Caki2 (cell line): ENCODE measurements around the gene AATK. TPM values are rescaled to one million over a fixed set of nuclear protein-coding genes. Genes with fewer than 3 reads are reported as not detected.

Source experiments
- DNase-seq: peaks from one replicate; pipeline ENCODE4 v3.0.0-alpha.2; 2015; ENCODE audit warnings: low read depth
- in situ Hi-C: cut with HindIII; loops from 2 replicates; pipeline ENCODE4 v1.10.0; 2016; ENCODE audit warnings: low sequenced_read_pairs, low pct_unique_long_range_greater_than_20kb, mixed read lengths
- total RNA-seq: library from RNA; depleted of rRNA; stranded (reverse); fragments of >200 nt; shearing (Covaris generic); gene quantifications from 2 replicates; pipeline ENCODE4 v1.2.3, GENCODE V29; 2014; ENCODE audit warnings: low replicate concordance

Gene AATK
- total RNA-seq, 1 experiment from 2014 or later, result 2.1 TPM

DNA sequence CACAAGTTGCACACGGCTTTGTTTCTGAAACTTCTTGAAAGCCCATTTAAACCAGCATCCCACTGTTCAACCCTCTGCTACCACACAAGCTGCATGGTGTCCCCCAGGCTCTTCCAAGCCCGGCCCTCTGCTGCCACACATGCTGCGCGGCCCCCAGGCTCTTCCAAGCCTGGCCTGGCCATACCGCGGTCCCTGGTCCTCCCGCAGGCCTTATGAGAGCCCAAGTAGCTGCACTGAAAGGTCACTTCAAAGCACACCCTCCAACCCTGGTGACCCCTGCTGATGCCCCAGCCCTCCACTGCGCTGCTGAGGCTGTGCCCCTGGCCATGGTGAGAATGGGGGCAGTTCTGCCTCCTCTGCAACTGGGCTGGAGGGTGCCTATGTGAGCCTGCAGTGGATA is 26.6 kb downstream of the AATK start:
- in situ Hi-C loops, result no loop called here

DNA sequence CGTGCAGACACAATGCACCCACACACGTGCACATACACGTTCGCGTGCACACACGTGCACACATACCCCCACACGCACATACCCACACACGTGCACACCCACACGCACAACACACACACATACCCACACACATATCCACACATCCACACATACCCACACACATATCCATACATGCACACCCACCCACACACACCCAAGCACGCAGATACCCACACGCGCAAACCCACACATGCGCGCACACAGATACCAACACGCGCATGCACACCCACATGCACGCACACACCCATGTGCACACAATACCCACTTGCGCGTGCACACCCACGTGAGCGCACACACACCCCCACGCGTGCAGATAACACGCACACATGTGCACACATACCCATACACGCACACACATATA is 27.5 kb downstream of the AATK start:
- DNase-seq, result no peak
- in situ Hi-C loops, result no loop called here

More for the DNA sequence above, 26.6 kb downstream of the AATK start:
- no peak for DNase-seq

DNA sequence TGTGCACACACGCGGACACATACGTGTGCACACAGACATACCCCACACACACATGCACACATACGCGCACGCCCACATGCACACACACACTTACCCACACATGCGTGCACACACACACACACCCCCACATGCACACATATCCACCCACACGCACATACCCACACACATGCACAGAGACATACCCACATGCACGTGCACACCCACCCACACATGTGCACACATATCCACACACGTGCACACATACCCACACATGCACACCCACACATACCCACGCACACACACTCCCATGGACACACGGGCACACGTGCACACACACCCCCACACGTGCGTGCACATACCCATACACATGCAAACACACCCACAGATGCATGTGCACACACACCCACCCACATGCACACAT is 27.9 kb downstream of the AATK start:
- in situ Hi-C loops, result no loop called here
- no peak for DNase-seq

DNA sequence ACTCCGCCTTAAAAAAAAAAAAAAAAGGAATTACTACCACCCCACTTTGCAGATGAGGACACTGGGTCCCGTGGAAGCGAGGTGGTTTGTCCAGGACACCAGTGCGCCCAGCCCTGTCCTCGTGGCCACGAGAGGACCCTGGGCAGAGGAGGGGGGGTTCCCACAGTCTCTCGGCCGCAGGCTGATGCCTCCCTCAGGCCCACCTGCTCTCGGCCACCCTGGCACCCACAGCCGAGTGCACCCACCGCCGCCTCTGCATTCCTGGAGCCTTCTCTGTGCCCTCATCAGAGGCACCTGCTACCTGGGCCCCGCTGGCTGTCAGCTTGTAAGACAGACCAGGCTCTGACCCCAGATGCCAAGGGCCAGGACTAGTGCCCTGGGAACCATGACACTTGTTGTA is 28.8 kb downstream of the AATK start:
- DNase-seq, result no peak
- in situ Hi-C loops, result no loop called here

DNA sequence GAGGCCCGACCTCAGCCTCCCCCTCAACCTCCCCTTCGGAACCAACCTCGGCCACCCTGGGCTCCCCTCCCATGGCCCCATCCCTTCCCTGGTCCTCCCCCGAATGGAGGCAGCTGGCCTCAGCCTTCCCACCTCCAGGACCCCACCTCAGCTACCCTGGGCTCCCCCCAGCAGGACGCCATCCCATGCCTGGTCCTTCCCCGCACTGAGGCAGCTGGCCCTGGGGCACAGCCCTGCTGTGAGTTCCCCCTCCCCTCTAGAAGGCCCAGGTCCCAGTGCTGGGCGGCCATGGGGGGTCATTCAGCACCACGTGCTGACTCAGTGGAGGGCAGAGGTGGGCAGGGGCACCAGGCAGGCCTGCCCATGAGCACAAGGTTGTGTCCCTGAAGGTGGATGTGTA is 29.7 kb downstream of the AATK start:
- in situ Hi-C loops, result no loop called here
- DNase-seq, result no peak

DNA sequence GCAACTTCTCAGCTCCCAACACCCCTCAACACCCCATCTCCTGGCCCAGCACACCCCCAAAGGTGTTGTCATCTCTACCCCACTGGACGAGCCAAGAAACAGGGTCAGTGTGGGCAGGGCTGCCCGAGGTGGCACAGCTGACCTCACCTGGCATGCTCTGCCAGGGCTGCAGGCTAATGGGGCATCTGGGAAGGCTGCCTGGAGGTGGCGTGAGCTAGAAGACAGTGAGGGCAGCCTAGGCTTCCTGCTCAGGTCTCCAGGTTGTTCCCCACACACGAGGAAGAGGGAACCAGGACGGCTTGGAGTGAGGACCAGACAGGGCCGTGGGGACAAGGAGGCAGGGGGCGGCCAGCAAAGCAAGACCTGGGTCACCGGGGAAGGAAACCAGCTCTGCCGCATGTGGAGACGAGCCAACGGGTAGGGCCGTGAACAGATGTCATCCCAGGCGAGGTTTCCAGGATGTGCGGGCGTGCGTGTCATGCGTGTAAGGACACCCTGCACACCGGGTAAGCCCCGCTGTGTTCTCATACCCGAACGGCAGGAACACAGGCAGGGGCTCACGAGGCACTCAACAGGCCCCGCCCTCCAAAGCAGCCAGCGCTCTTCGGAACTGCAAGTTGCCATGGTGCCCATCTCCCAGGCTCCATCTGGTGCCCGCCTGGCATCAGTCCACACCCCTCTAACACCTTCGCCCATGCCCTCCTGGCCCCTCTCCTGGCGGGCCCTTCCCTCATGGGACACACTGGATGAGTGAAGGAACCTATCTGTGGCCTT is 30.3 kb downstream of the AATK start:
- in situ Hi-C loops, result no loop called here
- DNase-seq, result no peak

DNA sequence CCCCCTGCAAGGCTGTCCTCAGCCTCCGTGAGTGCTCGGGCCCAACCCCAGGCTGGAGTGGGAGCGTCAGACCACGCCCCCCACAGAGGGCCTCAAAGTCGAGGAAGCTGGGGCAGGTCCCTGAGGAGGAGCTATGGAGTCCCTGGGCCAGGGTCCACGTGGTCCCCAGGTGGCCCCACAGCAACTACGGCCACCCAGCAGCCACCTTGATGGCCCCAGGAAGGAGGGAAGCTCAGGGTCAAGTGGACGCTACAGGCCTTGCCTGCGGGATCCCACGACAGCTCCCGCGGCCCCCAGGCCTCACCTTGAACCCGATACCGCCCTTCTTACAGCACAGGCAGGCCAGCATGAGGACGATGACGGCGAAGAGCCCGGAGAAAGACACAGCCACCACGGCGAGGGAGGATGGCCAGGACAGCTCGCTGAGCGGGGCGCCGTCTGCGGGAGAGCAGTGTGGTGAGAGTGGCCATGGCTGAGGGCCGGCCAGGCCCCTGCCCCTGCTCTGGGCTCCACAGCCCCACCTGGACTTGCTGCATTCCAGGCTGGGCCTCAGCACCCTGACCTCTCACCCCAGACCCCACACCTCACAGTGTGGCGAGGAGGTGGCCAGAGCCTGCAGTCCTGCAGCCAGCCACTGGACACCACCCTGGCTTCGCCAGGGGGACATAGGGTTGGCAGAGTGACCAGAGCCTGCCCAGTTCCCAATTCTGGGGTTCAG is 31.8 kb downstream of the AATK start:
- no peak for DNase-seq
- in situ Hi-C loops, result no loop called here

DNA sequence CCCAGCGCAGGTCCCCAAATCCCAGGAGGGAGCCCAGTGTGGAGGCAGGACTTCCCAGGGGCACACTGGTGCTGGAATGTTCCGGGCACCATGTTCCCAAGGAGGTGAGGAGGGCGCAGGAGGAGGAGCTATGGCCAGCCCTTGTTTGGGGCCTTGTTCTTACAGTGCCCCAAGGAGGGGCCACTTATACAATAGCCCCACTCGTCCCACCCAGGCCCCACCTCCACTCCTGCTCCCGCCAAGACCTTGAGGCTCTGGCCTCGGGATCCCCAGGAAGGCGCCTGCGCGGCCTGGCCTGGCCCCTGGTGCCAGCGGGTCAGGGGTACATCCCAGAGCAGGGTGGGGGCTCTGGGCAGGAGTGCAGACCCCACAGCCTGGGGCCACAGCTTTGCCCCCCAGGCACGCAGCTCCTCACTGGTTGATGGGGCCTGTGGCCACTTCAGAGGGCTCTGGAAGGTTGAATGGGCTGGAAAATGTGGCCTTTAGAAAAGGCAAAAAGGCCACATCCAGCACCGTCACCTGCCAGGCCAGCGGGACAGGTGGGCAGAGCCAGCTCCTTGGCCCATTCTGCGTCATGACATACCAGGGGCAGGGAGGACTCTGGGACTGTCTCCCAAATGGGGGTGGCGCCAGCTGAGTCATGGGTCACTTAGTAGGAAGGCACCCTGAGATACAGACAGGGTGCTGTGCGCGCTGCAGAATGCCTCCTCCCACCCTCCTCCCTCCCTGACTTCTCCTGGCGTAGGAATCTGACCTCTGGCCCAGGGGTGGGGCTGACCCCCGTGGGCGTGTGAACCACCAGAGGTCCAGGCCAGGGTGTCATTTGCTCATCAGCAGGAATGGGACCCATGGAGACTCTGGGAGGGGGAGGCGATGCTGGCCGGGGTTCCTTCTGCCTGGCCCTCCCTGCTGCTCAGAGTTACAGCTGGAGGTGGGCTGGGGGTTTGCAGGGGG is 33.0 kb downstream of the AATK start:
- DNase-seq, result no peak
- in situ Hi-C loops, result no loop called here

DNA sequence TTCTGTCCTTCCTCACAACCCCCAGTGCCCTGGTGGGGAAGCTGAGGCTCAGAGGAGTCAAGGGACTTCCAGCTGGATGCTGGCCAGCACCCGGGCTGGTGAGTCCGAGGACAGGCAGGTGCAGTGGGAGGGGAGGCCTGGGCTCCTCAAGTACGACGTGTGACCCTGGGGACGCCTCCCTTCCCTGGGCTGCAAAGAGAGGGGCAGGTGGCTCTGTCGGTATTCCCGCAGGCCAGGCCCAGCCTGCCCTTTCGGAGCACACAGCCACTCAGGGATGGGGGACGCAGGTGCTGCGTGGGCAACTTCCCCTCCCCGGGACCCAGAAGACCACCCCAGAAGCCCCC is 33.9 kb downstream of the AATK start:
- in situ Hi-C loops, result no loop called here
- DNase-seq, result no peak

DNA sequence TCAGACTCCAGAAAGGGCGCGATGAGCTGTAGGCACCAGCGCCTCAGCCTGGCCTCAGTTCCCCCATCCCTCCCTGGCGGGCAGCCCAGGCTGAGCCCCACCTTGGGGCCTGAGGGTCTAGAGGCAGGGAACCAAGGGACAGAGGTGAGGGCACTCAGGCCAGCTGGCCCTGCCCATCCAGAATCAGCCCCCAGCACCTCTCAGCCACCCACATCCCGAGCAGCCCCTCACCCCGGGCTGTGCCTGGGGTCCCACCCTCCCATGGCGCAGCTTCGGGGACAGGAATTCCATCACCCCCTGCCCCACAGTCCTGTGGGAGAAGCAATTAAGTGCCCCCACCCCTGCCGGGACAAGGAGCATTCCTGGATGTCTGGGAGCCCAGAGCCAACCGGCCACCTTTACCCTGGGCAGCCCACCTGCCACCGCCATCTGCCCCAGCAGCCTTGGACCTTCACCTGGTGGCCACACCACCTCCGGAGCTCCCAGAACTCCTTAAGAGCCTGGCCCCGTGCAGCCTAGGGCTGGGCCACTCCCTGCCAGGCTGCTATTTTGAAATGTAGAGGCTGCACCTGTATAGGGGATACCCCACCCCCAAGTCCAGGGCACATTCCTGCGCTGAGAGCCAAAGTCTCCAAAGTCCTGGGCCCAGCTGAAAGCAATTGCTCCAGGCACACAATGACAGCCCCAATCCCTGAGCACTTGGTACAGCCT is 34.4 kb downstream of the AATK start:
- no peak for DNase-seq
- in situ Hi-C loops, result no loop called here

DNA sequence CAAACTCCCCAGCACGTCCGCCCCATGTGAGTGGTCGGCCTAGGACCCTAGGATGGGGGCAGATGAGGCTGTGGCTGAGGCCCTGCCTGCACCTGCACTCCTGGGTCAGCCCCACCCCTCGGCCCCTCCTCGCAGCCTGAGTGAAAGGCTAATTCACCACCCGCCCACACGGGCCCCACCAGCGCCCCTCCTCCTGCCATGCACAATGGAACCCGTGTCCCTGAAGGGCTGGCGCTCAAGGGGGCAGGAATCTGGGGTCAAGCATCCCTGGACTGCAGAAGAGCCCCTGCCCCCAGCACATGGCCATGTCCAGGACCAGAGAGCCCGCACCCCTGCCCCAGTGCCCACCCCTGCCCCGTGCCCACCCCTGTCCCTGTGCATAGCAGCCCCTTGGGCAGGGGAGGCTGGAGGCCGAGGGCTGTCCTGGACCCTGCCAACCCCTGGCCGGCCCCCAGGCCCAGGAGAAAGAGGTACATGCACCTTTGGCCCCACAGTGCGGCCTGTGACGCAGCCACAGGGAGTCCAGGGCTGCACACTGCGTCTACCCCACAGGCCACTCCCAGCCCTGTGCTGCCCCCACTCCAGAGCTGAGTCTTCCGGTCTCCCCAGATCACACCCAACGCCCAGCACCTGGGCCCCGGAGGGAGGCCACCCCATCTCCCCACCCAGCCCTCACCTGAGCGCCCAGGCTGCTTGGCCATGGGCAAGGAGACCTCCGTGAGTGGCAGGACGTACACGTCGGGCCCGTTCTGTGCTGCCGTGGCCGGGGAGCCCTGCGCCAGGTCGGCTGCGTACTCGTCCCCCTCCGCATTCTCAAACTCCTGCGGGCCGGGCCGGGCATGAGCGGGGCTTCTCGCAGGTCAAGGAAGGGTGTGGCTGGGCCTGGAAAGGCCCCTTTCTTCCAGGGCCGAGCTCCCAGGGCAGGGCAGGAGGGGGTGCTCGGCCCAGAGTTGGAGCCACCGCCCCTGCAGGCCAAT is 35.3 kb downstream of the AATK start:
- DNase-seq, result no peak

DNA sequence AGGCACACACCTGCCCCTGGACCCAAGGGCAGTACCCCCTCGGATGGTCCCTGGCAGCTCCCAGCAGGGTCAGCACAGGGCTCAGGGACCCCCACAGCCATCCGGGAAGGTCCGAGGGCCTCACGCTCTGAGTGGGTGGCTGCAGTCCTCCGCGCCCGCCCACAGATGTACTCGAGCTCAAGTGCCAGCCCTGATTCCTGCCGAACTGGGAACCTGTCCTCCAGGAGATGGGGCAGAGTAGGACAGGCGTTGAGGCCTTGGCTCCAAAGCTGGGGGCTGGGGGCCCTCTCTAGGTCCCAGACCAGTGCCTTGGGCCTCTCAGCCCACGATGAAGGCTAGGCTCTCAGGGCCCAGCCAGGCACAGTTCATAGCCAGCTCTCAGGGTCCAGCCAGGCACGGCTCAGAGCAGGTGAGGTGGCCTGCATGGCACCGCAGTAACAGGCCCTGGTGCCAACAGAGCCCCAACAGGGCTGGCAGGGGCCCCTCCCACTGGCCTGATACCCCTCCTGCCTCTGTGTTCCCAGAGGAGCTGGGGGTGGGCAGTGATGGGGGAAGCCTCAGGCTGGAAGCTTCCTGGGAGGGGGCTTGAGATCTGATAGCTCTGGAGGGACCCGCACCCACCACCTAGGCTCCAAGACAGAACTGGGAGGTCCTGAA is 36.2 kb downstream of the AATK start:
- DNase-seq, result no peak
- in situ Hi-C loops, result no loop called here

More for the DNA sequence above, 35.3 kb downstream of the AATK start:
- in situ Hi-C loops, result no loop called here

DNA sequence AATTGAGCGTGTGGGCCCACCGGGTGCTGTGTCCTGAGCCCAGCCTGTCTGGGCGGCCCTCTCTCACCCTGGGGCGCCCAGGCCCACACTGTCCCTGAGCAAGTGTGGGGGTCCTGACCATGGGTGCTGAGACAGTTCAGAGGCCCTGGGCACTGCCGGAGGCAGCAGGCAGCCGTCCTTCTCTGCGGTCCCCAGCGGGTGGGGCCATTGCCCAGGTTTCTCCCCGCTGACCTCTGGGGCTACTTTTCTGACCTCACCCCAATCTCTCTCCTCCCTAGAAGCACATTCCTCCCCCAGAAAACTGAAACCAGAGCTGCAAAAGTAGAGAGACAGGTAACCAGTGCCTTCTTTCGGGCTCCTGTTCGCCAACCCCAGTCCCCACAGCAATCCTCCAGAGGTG is 36.7 kb downstream of the AATK start:
- no peak for DNase-seq
- in situ Hi-C loops, result no loop called here

DNA sequence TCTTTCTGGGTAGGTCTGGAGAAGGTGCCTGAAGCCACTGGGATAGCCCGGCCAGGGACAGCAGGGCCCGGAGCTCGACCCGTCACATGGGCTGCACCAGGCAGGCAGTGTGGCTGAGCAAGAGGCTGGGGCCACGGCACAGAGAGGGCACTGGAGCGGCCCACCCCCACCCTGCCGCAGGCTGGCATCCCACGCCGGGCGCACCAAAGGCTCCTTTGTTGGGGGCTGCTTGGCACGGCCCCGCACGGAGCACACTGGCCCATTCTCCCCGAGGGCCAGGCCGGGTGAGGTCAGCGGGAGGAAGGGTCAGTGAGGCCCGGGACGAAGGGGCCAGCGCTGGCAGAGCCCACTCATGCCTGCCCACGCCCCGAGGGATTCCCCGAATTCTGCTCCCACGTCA is 37.2 kb downstream of the AATK start:
- in situ Hi-C loops, result no loop called here
- DNase-seq, result no peak

DNA sequence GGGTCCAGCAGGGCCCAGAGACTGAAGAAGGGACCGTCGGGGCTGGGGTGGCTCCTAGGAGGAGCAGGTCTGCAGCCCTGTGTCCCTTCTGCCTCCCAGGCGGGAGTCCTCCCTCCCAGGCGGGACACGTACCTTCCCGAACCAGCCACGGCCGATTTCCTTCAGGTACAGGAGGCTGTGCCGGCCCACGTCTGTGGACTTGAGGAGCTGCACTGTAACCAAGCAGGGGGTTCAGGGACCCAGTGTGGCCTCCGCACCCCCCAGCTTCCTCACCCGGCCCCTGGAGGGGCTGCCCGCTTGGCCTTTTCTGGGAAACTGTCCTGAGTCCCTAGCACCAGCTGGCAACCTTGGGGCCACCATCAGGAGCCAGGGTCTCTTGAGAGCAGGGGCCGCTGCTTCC is 37.7 kb downstream of the AATK start:
- DNase-seq, result no peak
- in situ Hi-C loops, result no loop called here

DNA sequence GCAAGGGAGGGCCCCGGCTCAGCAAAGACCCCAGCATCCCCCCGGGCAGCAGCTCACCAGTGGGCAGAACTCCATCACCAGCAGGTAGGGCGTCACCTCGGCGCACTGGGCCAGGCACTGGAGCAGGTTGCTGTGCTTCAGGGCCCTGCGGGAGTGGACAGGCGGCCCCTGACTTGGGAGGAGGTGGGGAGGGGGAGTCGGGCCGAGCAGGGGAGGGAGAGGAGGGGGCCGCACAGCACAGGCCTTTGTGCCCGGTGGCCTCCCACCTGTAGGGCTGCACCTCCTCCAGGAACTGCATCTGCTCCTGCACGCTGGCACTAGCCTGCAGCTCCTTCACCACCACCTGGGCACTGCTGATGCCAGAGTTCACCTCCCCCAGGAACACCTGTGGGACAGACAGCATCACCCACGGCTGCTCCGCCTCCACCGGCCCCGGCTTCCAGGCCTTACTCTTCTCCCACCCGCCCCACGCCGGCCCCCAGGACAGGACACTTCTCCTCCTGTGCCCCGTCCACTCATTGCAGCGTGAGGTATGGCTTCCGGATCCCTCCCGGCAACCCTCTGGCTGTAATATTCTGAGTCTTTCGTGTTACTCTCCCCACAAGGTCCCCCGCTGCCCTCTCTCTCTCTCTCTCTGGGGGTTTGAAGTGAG is 38.4 kb downstream of the AATK start:
- DNase-seq, result no peak
- in situ Hi-C loops, result no loop called here

DNA sequence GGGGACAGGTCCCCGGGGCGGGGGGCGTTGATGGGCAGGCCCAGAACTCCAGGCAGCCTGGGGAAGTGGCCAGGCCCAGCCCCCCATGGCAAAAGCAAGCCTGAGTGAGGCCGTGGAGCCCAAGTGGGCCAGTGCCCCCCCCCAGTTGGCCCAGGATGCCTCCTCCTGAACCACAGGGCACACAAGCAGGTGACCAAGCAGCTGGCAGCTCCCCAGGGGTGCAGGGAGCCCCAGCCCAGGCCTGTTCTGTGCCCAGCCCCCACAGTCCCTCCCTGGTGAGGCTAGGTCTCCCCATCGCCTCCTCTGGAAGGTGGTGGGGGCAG is 38.9 kb downstream of the AATK start:
- DNase-seq, result no peak
- in situ Hi-C loops, result no loop called here
